HEK293T (cell line): ENCODE measurements around the gene CELF2.

ENCODE experiments used
- CTCF ChIA-PET: fragments of 350-600 bp; formaldehyde crosslinking; extraction: SDS; loops from one replicate; lab custom pipeline; 2021; ENCODE audit warnings: antibody characterized with exemption, inconsistent platforms; lab: Yijun Ruan, JAX
- POLR2A ChIA-PET: fragments of 350-600 bp; formaldehyde crosslinking; extraction: SDS; loops from one replicate; lab custom pipeline; 2020; ENCODE audit warnings: antibody characterized with exemption, inconsistent platforms; lab: Yijun Ruan, JAX
- DNase-seq: peaks from one replicate; pipeline ENCODE4 v3.0.0; 2012; ENCODE audit warnings: mixed read lengths; ENCODE audit errors: extremely low spot score
- ARNT ChIP-seq: fragments of 450-650 bp; IDR thresholded peaks from 2 replicates; pipeline ENCODE4 v1.6.1; 2017; ENCODE audit warnings: mild to moderate bottlenecking
- BHLHE40 ChIP-seq: fragments of 450-650 bp; IDR thresholded peaks from 2 replicates; pipeline ENCODE4 v1.6.1; 2016; ENCODE audit warnings: mild to moderate bottlenecking, moderate library complexity, borderline replicate concordance
- CTBP1 ChIP-seq: fragments of 450-650 bp; IDR thresholded peaks from 2 replicates; pipeline ENCODE4 v1.6.1; 2016; ENCODE audit warnings: borderline replicate concordance
- ELF4 ChIP-seq: fragments of 450-650 bp; IDR thresholded peaks from 2 replicates; pipeline ENCODE4 v1.6.1; 2017; ENCODE audit warnings: antibody characterized with exemption
- FOXA1 ChIP-seq: fragments of 450-650 bp; IDR thresholded peaks from 2 replicates; pipeline ENCODE4 v1.6.1; 2016; ENCODE audit warnings: mild to moderate bottlenecking
- FOXK2 ChIP-seq: fragments of 450-650 bp; IDR thresholded peaks from 2 replicates; pipeline ENCODE4 v1.6.1; 2016; ENCODE audit warnings: mild to moderate bottlenecking
- FOXM1 ChIP-seq: fragments of 450-650 bp; IDR thresholded peaks from 2 replicates; pipeline ENCODE4 v1.6.1; 2017; ENCODE audit warnings: mild to moderate bottlenecking, borderline replicate concordance
- HDGF ChIP-seq: fragments of 450-650 bp; IDR thresholded peaks from 2 replicates; pipeline ENCODE4 v1.6.1; 2017; ENCODE audit warnings: antibody characterized with exemption, borderline replicate concordance
- L3MBTL2 ChIP-seq: fragments of 450-650 bp; conservative IDR thresholded peaks from 2 replicates; pipeline ENCODE4 v1.6.1; 2016; ENCODE audit warnings: mild to moderate bottlenecking
- LEF1 ChIP-seq: fragments of 450-650 bp; IDR thresholded peaks from 2 replicates; pipeline ENCODE4 v1.6.1; 2017; ENCODE audit warnings: mild to moderate bottlenecking, borderline replicate concordance
- NFRKB ChIP-seq: fragments of 450-650 bp; IDR thresholded peaks from 2 replicates; pipeline ENCODE4 v1.6.1; 2016; ENCODE audit warnings: mild to moderate bottlenecking, moderate library complexity
- PKNOX1 ChIP-seq: fragments of 450-650 bp; IDR thresholded peaks from 2 replicates; pipeline ENCODE4 v1.6.1; 2016
- SP1 ChIP-seq: fragments of 450-650 bp; IDR thresholded peaks from 2 replicates; pipeline ENCODE4 v1.6.1; 2017
- SUZ12 ChIP-seq: fragments of 450-650 bp; IDR thresholded peaks from 2 replicates; pipeline ENCODE4 v1.6.1; 2016; ENCODE audit warnings: mild to moderate bottlenecking
- TARDBP ChIP-seq: fragments of 450-650 bp; IDR thresholded peaks from 2 replicates; pipeline ENCODE4 v1.6.1; 2016
- ZNF384 ChIP-seq: fragments of 450-650 bp; IDR thresholded peaks from 2 replicates; pipeline ENCODE4 v1.6.1; 2016

Gene CELF2

GRCh38 chr10:11272915-11273389, 255.3 kb downstream of the CELF2 start:
- DNase-seq = no peak
- TF ChIP-seq ZNF384 (no peak), FOXM1 (no peak), L3MBTL2 (no peak), HDGF (no peak), CTBP1 (no peak), PKNOX1 (no peak), TARDBP (no peak), NFRKB (no peak), LEF1 (no peak), SUZ12 (no peak), SP1 (no peak), FOXA1 (no peak), ARNT (no peak), BHLHE40 (no peak), ELF4 (no peak), FOXK2 (no peak)
- CTCF ChIA-PET = no interaction called here
- POLR2A ChIA-PET = no interaction called here

GRCh38 chr10:11274452-11274851, 256.8 kb downstream of the CELF2 start:
- TF ChIP-seq FOXK2 = no peak
- TF ChIP-seq PKNOX1 = 0 out of 2 replicates have a peak, but pooled peaks have one; percentile 25
- DNase-seq = no peak
- ChIA-PET POLR2A (no interaction called here), CTCF (interaction anchor here (0.6 kb wide), 1 partner anchor 360 kb away, joined by 3 read pairs; no protein-coding TSS in a partner anchor)

GRCh38 chr10:11275651-11276050, 258.0 kb downstream of the CELF2 start:
- POLR2A ChIA-PET = no interaction called here

GRCh38 chr10:11276449-11276990, 258.8 kb downstream of the CELF2 start:
- no peak for DNase-seq
- CTCF ChIA-PET = no interaction called here
- POLR2A ChIA-PET = no interaction called here
- no peak for TF ChIP-seq NFRKB
- no peak for TF ChIP-seq FOXM1
- TF ChIP-seq SP1 = no peak
- no peak for TF ChIP-seq ELF4
- TF ChIP-seq BHLHE40 = no peak
- TF ChIP-seq ZNF384 = no peak
- TF ChIP-seq SUZ12 = no peak
- TF ChIP-seq LEF1 = no peak
- TF ChIP-seq PKNOX1 = no peak
- no peak for TF ChIP-seq L3MBTL2
- no peak for TF ChIP-seq CTBP1
- TF ChIP-seq ARNT = no peak
- TF ChIP-seq FOXK2 = no peak
- TF ChIP-seq HDGF = no peak
- no peak for TF ChIP-seq TARDBP
- TF ChIP-seq FOXA1 = no peak

More at GRCh38 chr10:11275651-11276050, 258.0 kb downstream of the CELF2 start:
- TF ChIP-seq ELF4 = no peak
- no peak for TF ChIP-seq HDGF
- no peak for DNase-seq
- CTCF ChIA-PET = no interaction called here

- TF ChIP-seq L3MBTL2 (no peak), TARDBP (no peak), LEF1 (no peak), PKNOX1 (no peak), FOXA1 (no peak), FOXM1 (no peak), HDGF (no peak), NFRKB (no peak), ELF4 (no peak), ZNF384 (no peak), SUZ12 (no peak), BHLHE40 (no peak), ARNT (no peak), CTBP1 (no peak), FOXK2 (no peak), SP1 (no peak)
- ChIA-PET POLR2A (no interaction called here), CTCF (no interaction called here)
- no peak for DNase-seq
Observed at GRCh38 chr10:11279314-11279713, 261.6 kb downstream of the CELF2 start.

- ChIA-PET CTCF (no interaction called here), POLR2A (no interaction called here)
- TF ChIP-seq PKNOX1 = no peak
- no peak for DNase-seq
Observed at GRCh38 chr10:11280187-11280932, 262.7 kb downstream of the CELF2 start.
